Jurkat, Clone E6-1 (cell line): ENCODE results near the gene MAP7D2.

ENCODE experiments used
- DNase-seq: peaks from one replicate; pipeline ENCODE4 v3.0.0-alpha.2; 2011; ENCODE audit warnings: low read depth, low spot score
- H3K4me3 ChIP-seq: 2 replicates; pipeline ENCODE4 v1.5.1; 2011; ENCODE audit warnings: mild to moderate bottlenecking, low read length, control low read depth, moderate library complexity

MAP7D2 gene

GRCh38 chrX:20056704-20057103 lies 60.0 kb downstream of the MAP7D2 start:
- DNase-seq = no peak
- H3K4me3 ChIP-seq = no peak overlapping the region

GRCh38 chrX:20053537-20053936 lies 63.2 kb downstream of the MAP7D2 start:
- no peak for DNase-seq

GRCh38 chrX:20046864-20047263 lies 69.8 kb downstream of the MAP7D2 start:
- H3K4me3 ChIP-seq = no peak overlapping the region
- DNase-seq = no peak

More at GRCh38 chrX:20053537-20053936, 63.2 kb downstream of the MAP7D2 start:
- H3K4me3 ChIP-seq = no peak overlapping the region

GRCh38 chrX:20046223-20046622 lies 70.5 kb downstream of the MAP7D2 start:
- no peak overlapping the region for H3K4me3 ChIP-seq
- no peak for DNase-seq

- DNase-seq = no peak
Measured at GRCh38 chrX:20042221-20042620, 74.5 kb downstream of the MAP7D2 start.

GRCh38 chrX:20038966-20039365 lies 77.7 kb downstream of the MAP7D2 start:
- H3K4me3 ChIP-seq = no peak overlapping the region

More at GRCh38 chrX:20042221-20042620, 74.5 kb downstream of the MAP7D2 start:
- no peak overlapping the region for H3K4me3 ChIP-seq

GRCh38 chrX:20037186-20037585 lies 79.5 kb downstream of the MAP7D2 start:
- H3K4me3 ChIP-seq = no peak overlapping the region
- DNase-seq = no peak

More at GRCh38 chrX:20038966-20039365, 77.7 kb downstream of the MAP7D2 start:
- no peak for DNase-seq

- no peak for DNase-seq
- H3K4me3 ChIP-seq = no peak overlapping the region
Measured at GRCh38 chrX:20032201-20032600, 84.5 kb downstream of the MAP7D2 start.

- DNase-seq = peak; percentile 32
- no peak overlapping the region for H3K4me3 ChIP-seq
Measured at GRCh38 chrX:20029728-20030127, 87.0 kb downstream of the MAP7D2 start.

- H3K4me3 ChIP-seq = no peak overlapping the region
- peak; percentile 66 for DNase-seq
Measured at GRCh38 chrX:20028588-20028987, 88.1 kb downstream of the MAP7D2 start.

- H3K4me3 ChIP-seq = no peak overlapping the region
- DNase-seq = no peak
Measured at GRCh38 chrX:20026278-20026677, 90.4 kb downstream of the MAP7D2 start.

GRCh38 chrX:20019672-20020365 lies 96.9 kb downstream of the MAP7D2 start:
- no peak overlapping the region for H3K4me3 ChIP-seq
- no peak for DNase-seq

GRCh38 chrX:20016616-20016945 lies 100.1 kb downstream of the MAP7D2 start:
- no peak for DNase-seq
- H3K4me3 ChIP-seq = no peak overlapping the region

- no peak for DNase-seq
- H3K4me3 ChIP-seq = no peak overlapping the region
Measured at GRCh38 chrX:20015945-20016615, 100.6 kb downstream of the MAP7D2 start.

GRCh38 chrX:20015422-20015821 lies 101.3 kb downstream of the MAP7D2 start:
- DNase-seq = no peak
- H3K4me3 ChIP-seq = no peak overlapping the region

- no peak overlapping the region for H3K4me3 ChIP-seq
- no peak for DNase-seq
Measured at GRCh38 chrX:20011608-20012007, 105.1 kb downstream of the MAP7D2 start.

- DNase-seq = no peak
- H3K4me3 ChIP-seq = no peak overlapping the region
Measured at GRCh38 chrX:20007962-20008622, 108.6 kb downstream of the MAP7D2 start.

- no peak overlapping the region for H3K4me3 ChIP-seq
- no peak for DNase-seq
Measured at GRCh38 chrX:20005883-20006282, 110.8 kb downstream of the MAP7D2 start.

GRCh38 chrX:20001588-20001987 lies 115.1 kb downstream of the MAP7D2 start:
- H3K4me3 ChIP-seq = no peak overlapping the region
- no peak for DNase-seq

- peak overlapping the region; percentile 55 for H3K4me3 ChIP-seq
- DNase-seq = no peak
Measured at GRCh38 chrX:19991350-19991718, 125.4 kb downstream of the MAP7D2 start.
